Smooth muscle cell (in vitro differentiated cells): Measurements from ENCODE around the gene ATF7IP2. TPM values are rescaled to one million over a fixed set of nuclear protein-coding genes. Genes with fewer than 3 reads are reported as not detected.
"Not testable (repeated sequence)": the region's sequence is repeated elsewhere in the genome, so short reads cannot be mapped to it uniquely, and the experiment has no call there.

Experiments used
- DNase-seq: peaks from one replicate; lab custom pipeline; 2025; ENCODE audit not compliant: unreplicated experiment; lab: John Stamatoyannopoulos, UW
- H2AFZ ChIP-seq: fragments of 200-600 bp; sonication (generic); 2 replicates; pipeline ENCODE4 v1.6.0; 2016; ENCODE audit warnings: antibody characterized with exemption, low read depth, mild to moderate bottlenecking
- H3F3A ChIP-seq: fragments of 200-600 bp; sonication (generic); 2 replicates; pipeline ENCODE4 v1.6.0; 2017; ENCODE audit warnings: antibody characterized with exemption, low read depth
- H3K27ac ChIP-seq: fragments of 200-600 bp; sonication (generic); 2 replicates; pipeline ENCODE4 v1.5.1; 2016; ENCODE audit warnings: low read depth, mild to moderate bottlenecking
- H3K27me3 ChIP-seq: fragments of 200-600 bp; sonication (generic); 2 replicates; pipeline ENCODE4 v1.6.1; 2016; ENCODE audit warnings: low read depth, mild to moderate bottlenecking
- H3K36me3 ChIP-seq: fragments of 200-600 bp; sonication (generic); 2 replicates; pipeline ENCODE4 v1.5.1; 2016; ENCODE audit warnings: low read depth
- H3K4me1 ChIP-seq: fragments of 200-600 bp; sonication (generic); 2 replicates; pipeline ENCODE4 v1.5.1; 2016; ENCODE audit warnings: low read depth
- H3K4me2 ChIP-seq: fragments of 200-600 bp; sonication (generic); 2 replicates; pipeline ENCODE4 v1.6.0; 2016; ENCODE audit warnings: mild to moderate bottlenecking
- H3K4me3 ChIP-seq: fragments of 200-600 bp; sonication (generic); 2 replicates; pipeline ENCODE4 v1.5.1; 2016; ENCODE audit warnings: mild to moderate bottlenecking
- H3K79me2 ChIP-seq: fragments of 200-600 bp; sonication (generic); 2 replicates; pipeline ENCODE4 v1.6.0; 2016; ENCODE audit warnings: low read depth, mild to moderate bottlenecking
- H3K9ac ChIP-seq: fragments of 200-600 bp; sonication (generic); 2 replicates; pipeline ENCODE4 v1.6.0; 2016; ENCODE audit warnings: low read depth
- H3K9me3 ChIP-seq: fragments of 200-600 bp; sonication (generic); replicated peaks from 2 replicates; pipeline ENCODE4 v1.5.1; 2016; ENCODE audit warnings: low read depth
- H4K20me1 ChIP-seq: fragments of 200-600 bp; sonication (generic); 2 replicates; pipeline ENCODE4 v1.6.0; 2016; ENCODE audit warnings: low read depth
- WGBS: methylation state at CpG from one replicate; pipeline ENCODE4 v1.1.7; 2016; ENCODE audit warnings: low lambda C conversion rate; 5-methylcytosine and 5-hydroxymethylcytosine counted together
- polyA plus RNA-seq: library from polyadenylated mRNA; unstranded; fragments of >200 nt; fragmentation: Nextera tagmentation; extraction: Ambion mirVana; gene quantifications from 2 replicates; pipeline ENCODE4 v1.2.1, GENCODE V29; 2016
- total RNA-seq: library from RNA; depleted of rRNA; stranded (reverse); fragments of >200 nt; gene quantifications from 2 replicates; pipeline ENCODE4 v1.2.3, GENCODE V29; 2014
- TF ChIP-seq, protein P1 (sequence below): fragments of 200-600 bp; sonication (generic); IDR thresholded peaks from 2 replicates; pipeline ENCODE4 v1.5.1; 2017; ENCODE audit warnings: borderline replicate concordance, mild to moderate bottlenecking, antibody characterized with exemption; ENCODE audit not compliant: insufficient read depth, poor library complexity, severe bottlenecking

ATF7IP2 gene
- total and polyA plus RNA-seq, 2 experiments from 2014 or later = 4.3 to 4.7 TPM

DNA sequence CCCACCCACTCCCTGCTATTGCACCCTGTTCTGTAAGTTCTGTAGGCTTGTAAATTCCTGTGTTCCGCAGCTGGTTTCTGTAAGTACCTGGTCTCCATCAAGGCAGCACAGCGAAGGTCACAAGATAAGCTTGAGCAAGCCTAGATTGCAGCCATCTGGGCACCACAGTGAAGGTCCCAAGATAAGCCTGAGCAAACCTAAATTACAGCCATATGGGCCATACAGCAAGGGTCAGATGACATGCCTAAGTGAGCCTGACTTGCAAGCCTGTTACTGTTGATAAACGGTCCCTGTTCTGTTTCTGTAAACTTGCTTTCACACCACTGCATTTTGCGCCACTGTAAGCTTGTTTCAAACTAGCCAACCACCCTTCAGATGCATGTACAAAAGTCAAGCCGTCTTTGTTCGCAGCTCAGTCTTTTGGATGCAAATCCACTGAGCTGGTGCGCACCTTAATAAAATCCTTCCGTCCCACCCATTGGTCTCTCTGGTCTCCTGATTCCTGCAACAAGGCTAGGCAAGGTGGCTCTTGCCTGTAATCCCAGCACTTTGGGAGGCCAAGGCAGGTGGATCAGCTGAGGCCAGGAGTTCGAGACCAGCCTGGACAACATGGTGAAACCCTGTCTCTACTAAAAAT, 42.6 kb upstream of the ATF7IP2 start:
- Histone ChIP-seq H3K4me3 (no peak overlapping the region), H3K79me2 (no peaks in the 10 kb centered on the region), H3K4me1 (no peaks in the 10 kb centered on the region), H3K36me3 (no peaks in the 10 kb centered on the region), H2AFZ (no peak overlapping the region), H3K9me3 (no peaks in the 10 kb centered on the region), H3K4me2 (no peak overlapping the region), H4K20me1 (no peaks in the 10 kb centered on the region), H3K9ac (no peak overlapping the region), H3F3A (no peaks in the 10 kb centered on the region), H3K27me3 (no peaks in the 10 kb centered on the region), H3K27ac (no peak overlapping the region)
- 64% methylated on average over 9 of the region's 9 CpGs for WGBS
- TF ChIP-seq, protein P1, sequence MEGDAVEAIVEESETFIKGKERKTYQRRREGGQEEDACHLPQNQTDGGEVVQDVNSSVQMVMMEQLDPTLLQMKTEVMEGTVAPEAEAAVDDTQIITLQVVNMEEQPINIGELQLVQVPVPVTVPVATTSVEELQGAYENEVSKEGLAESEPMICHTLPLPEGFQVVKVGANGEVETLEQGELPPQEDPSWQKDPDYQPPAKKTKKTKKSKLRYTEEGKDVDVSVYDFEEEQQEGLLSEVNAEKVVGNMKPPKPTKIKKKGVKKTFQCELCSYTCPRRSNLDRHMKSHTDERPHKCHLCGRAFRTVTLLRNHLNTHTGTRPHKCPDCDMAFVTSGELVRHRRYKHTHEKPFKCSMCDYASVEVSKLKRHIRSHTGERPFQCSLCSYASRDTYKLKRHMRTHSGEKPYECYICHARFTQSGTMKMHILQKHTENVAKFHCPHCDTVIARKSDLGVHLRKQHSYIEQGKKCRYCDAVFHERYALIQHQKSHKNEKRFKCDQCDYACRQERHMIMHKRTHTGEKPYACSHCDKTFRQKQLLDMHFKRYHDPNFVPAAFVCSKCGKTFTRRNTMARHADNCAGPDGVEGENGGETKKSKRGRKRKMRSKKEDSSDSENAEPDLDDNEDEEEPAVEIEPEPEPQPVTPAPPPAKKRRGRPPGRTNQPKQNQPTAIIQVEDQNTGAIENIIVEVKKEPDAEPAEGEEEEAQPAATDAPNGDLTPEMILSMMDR = no peak
- DNase-seq = no peak

DNA sequence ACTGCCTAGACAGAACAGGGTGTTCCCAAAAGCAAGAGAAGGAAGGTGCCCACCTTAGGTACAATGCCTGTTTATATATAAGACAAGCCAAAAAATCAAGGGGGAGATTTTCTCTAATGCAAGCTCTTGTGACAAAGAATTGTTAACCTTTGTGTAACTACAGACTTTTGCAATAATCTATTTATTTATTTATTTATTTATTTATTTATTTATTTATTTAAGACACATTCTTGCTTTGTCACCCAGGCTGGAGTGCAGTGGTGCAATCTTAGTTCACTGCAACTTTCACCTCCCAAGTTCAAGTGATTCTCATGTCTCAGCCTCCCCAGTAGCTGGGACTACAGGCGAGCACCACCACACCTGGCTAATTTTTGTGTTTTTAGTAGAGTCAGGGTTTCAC, 41.2 kb upstream of the ATF7IP2 start:
- H3K36me3 ChIP-seq, H4K20me1 ChIP-seq, H3K4me1 ChIP-seq, H3K4me3 ChIP-seq, H3K79me2 ChIP-seq, H3K27ac ChIP-seq, H3F3A ChIP-seq, DNase-seq, H2AFZ ChIP-seq, H3K4me2 ChIP-seq, H3K9me3 ChIP-seq, H3K9ac ChIP-seq, H3K27me3 ChIP-seq: not testable (repeated sequence)
- 90% methylated on average over 1 of the region's 1 CpG for WGBS

DNA sequence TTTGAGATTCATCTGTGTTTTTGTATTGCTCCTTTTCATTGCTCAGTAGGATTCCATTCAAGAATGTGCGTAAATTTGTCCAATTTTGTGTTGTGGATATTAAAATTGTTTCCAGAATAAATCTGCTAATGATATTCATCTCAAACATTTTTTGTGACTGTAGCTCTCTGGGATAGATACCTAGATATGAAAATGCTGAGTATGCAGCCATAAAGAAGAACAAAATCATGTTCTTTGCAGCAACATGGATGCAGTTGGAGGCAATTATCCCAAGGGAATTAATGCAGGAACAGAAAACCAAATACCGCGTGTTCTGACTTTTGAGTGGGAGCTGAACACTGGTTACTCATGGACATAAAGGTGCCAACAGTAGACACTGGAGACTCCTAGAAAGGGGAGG, 40.2 kb upstream of the ATF7IP2 start:
- H3K4me3 ChIP-seq = no peak overlapping the region
- no peaks in the 10 kb centered on the region for H3K79me2 ChIP-seq
- H3K9ac ChIP-seq = no peak overlapping the region
- 100% methylated on average over 3 of the region's 3 CpGs for WGBS
- no peaks in the 10 kb centered on the region for H3K4me1 ChIP-seq
- no peaks in the 10 kb centered on the region for H3K27me3 ChIP-seq
- no peaks in the 10 kb centered on the region for H3F3A ChIP-seq
- H3K4me2 ChIP-seq = no peak overlapping the region
- no peak overlapping the region for H2AFZ ChIP-seq
- DNase-seq = no peak
- no peaks in the 10 kb centered on the region for H3K36me3 ChIP-seq
- TF ChIP-seq, protein P1 = no peak
- no peak overlapping the region for H3K27ac ChIP-seq
- H3K9me3 ChIP-seq = no peaks in the 10 kb centered on the region
- H4K20me1 ChIP-seq = no peaks in the 10 kb centered on the region

DNA sequence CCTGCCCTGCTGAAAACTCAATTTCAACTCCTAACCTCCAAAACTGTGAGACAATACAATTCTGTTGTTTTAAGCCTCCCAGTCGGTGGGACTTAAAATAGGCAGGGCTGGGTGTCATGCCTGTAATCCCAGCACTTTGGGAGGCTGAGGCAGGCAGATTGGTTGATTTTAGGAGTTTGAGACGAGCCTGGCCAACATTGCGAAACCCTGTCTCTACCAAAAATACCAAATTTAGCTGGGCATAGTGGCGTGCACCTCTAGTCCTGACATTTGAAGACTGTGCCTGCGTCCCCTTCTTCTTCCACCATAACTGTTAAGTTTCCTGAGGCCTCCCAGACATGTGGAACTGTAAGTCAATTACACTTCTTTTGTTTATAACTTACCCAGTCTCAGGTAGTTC, 36.0 kb upstream of the ATF7IP2 start:
- DNase-seq = no peak
- no peak overlapping the region for H3K4me2 ChIP-seq
- H3F3A ChIP-seq = no peaks in the 10 kb centered on the region

More for the DNA sequence above, 36.0 kb upstream of the ATF7IP2 start:
- Histone ChIP-seq H3K9ac (no peak overlapping the region), H3K27ac (no peak overlapping the region), H3K79me2 (no peaks in the 10 kb centered on the region), H3K4me1 (no peaks in the 10 kb centered on the region), H4K20me1 (no peaks in the 10 kb centered on the region), H3K9me3 (no peaks in the 10 kb centered on the region), H3K27me3 (no peaks in the 10 kb centered on the region), H3K4me3 (no peak overlapping the region), H2AFZ (no peak overlapping the region), H3K36me3 (no peaks in the 10 kb centered on the region)
- WGBS = 89% methylated on average over 5 of the region's 5 CpGs
- TF ChIP-seq, protein P1 = no peak
